Stomach (tissue), 9 donors: Measurements from ENCODE around the gene SIAH2. TPM values are rescaled to one million over a fixed set of nuclear protein-coding genes. Genes with fewer than 3 reads are reported as not detected.

Source experiments
- DNase-seq, 2 donors: peaks; one replicate each; pipeline versions ENCODE4 v3.0.0 to v3.0.0-alpha.2; 2013 to 2019
- H3K27ac ChIP-seq, 5 donors: fragments of 200-600 bp in 4 of 5; sonication (generic) in 4 of 5; one replicate each; pipeline ENCODE4 v1.5.1; 2013 to 2019; ENCODE audit warnings: mild to moderate bottlenecking in 1 of 5, moderate library complexity in 1 of 5
- H3K27me3 ChIP-seq, 3 donors: fragments of 200-600 bp; sonication (generic); one replicate each; pipeline ENCODE4 v1.5.1; 2017 to 2019; ENCODE audit warnings: mixed run types in 1 of 3
- H3K36me3 ChIP-seq, 4 donors: fragments of 200-600 bp; sonication (generic); 1 replicate in 3 of 4; 2 replicates in 1 of 4; pipeline ENCODE4 v1.5.1; 2016 to 2019
- H3K4me1 ChIP-seq, 4 donors: fragments of 200-600 bp; sonication (generic); one replicate each; pipeline ENCODE4 v1.5.1; 2016 to 2019
- H3K4me3 ChIP-seq, 4 donors: fragments of 200-600 bp; sonication (generic) in 3 of 4; one replicate each; pipeline ENCODE4 v1.5.1; 2016 to 2019; ENCODE audit warnings: mild to moderate bottlenecking in 1 of 4
- H3K9me3 ChIP-seq, 4 donors: fragments of 200-600 bp; sonication (generic); one replicate each; pipeline ENCODE4 v1.5.1; 2016 to 2019
- CTCF ChIP-seq, 7 experiments: fragments of 450-650 bp in 4 of 7; fragments of 200-600 bp in 3 of 7; sonication (generic) in 3 of 7; IDR thresholded peaks; one replicate each; pipeline ENCODE4 v1.5.1; 2016 to 2019; ENCODE audit warnings: antibody characterized with exemption in 7 of 7, control low read depth in 2 of 7, mild to moderate bottlenecking in 1 of 7
- EP300 ChIP-seq: sonication (generic); formaldehyde crosslinking; IDR thresholded peaks from one replicate; pipeline ENCODE4 v1.6.1; 2017; ENCODE audit warnings: antibody characterized with exemption
- POLR2A ChIP-seq, 4 donors: fragments of 450-650 bp; IDR thresholded peaks; one replicate each; pipeline ENCODE4 v1.6.1; 2016; ENCODE audit warnings: antibody characterized with exemption in 4 of 4, control low read depth in 2 of 4, mild to moderate bottlenecking in 1 of 4, moderate library complexity in 1 of 4
- POLR2AphosphoS5 ChIP-seq, 3 donors: sonication (generic); formaldehyde crosslinking; IDR thresholded peaks; one replicate each; pipeline ENCODE4 v1.6.1; 2016; ENCODE audit warnings: antibody characterized with exemption in 3 of 3
- WGBS, 5 donors: extraction: QIAGEN DNeasy Blood & Tissue Kit in 3 of 5; methylation state at CpG; one replicate each; pipeline versions ENCODE4 v1.1.5 to v1.1.7; 2013 to 2018; 5-methylcytosine and 5-hydroxymethylcytosine counted together
- intact Hi-C: fragments of 100-400 bp; cut with DNase I; formaldehyde crosslinking; loops from one replicate; pipeline ENCODE4 v1.15.1; 2023; ENCODE audit warnings: low total_unique reads
- polyA plus RNA-seq, 3 donors: library from polyadenylated mRNA; stranded (reverse); fragments of 200-250 nt; gene quantifications; one replicate each; pipeline ENCODE4 v1.2.3, GENCODE V29; 2013
- total RNA-seq, 5 donors: library from RNA; depleted of rRNA; stranded (reverse); fragments of >200 nt; gene quantifications; one replicate each; pipeline versions ENCODE4 v1.1.0 to v1.2.3, GENCODE V29; 2014 to 2016
- donor health status: healthy with polysubstance abuse.
- donor health status: Bipolar disorder and iron deficiency.
- donor health status: healthy.

SIAH2 gene
- total and polyA plus RNA-seq, 8 donors = 13.8 to 36.6 (median 17.9) TPM

GRCh38 chr3:150787741-150788370 lies 24.9 kb upstream of the SIAH2 start:
- 4 to 8% (median 6%) methylated on average over 10 of the region's 10 CpGs for WGBS, 5 donors
- intact Hi-C loops = loop anchor here (10.0 kb wide), 1 partner anchor 357 kb away; no protein-coding TSS in a partner anchor
- peak in 1 of 3 donors; percentile 55 for TF ChIP-seq POLR2AphosphoS5 (IDR thresholded peaks at IDR 0.05)
- TF ChIP-seq POLR2A (IDR thresholded peaks at IDR 0.05) = no peak
- TF ChIP-seq CTCF (IDR thresholded peaks at IDR 0.05) = peak in 5 of 7 experiments; percentile 79 to 86 (median 86)
- no peak for TF ChIP-seq EP300
- DNase-seq = peak; percentile 88 to 92
- H3K27me3 ChIP-seq = no peaks in the 10 kb centered on the region
- no peaks in the 10 kb centered on the region for H3K36me3 ChIP-seq
- H3K4me1 ChIP-seq = peaks cover 0 to 8% (median 3%) of the 10 kb centered on the region in 4 donors
- H3K4me3 ChIP-seq = no peak overlapping the region
- H3K27ac ChIP-seq = no peak overlapping the region
- H3K9me3 ChIP-seq = peaks cover 0 to 4% (median 0%) of the 10 kb centered on the region in 4 donors

GRCh38 chr3:150786791-150787190 lies 23.8 kb upstream of the SIAH2 start:
- intact Hi-C loops = loop anchor here (10.0 kb wide), 1 partner anchor 358 kb away; no protein-coding TSS in a partner anchor
- no peak overlapping the region for H3K27ac ChIP-seq
- H3K4me1 ChIP-seq = peaks cover 0 to 8% (median 3%) of the 10 kb centered on the region in 4 donors
- no peaks in the 10 kb centered on the region for H3K27me3 ChIP-seq
- no peaks in the 10 kb centered on the region for H3K36me3 ChIP-seq
- H3K9me3 ChIP-seq = peaks cover 0 to 4% (median 0%) of the 10 kb centered on the region in 4 donors
- peak in 1 of 2 donors; percentile 54 for DNase-seq
- no peak overlapping the region for H3K4me3 ChIP-seq
- TF ChIP-seq EP300 = no peak
- TF ChIP-seq POLR2AphosphoS5 (IDR thresholded peaks at IDR 0.05) = no peak
- TF ChIP-seq CTCF (IDR thresholded peaks at IDR 0.05) = no peak
- no peak for TF ChIP-seq POLR2A (IDR thresholded peaks at IDR 0.05)

DNA sequence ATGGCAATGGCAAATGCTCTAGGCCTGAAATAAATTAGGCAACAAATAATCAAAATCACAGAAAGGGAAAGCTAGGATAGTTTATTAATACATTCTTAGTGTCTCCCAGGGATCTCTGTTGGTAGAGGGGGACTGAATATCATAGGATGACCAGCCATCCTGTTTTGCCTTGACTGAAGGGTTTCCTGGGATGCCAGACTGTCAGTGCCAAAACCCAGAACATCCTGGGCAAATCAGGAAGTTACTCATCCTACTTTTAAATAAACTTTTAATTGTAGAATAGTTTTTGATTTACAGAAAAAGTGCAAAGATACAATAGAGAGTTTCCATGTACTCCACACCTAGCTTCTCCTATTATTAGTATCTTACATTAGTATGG lies 21.8 kb upstream of the SIAH2 start:
- Histone ChIP-seq H3K4me1 (peaks cover 0 to 8% (median 3%) of the 10 kb centered on the region in 4 donors), H3K27me3 (no peaks in the 10 kb centered on the region), H3K36me3 (no peaks in the 10 kb centered on the region), H3K4me3 (no peak overlapping the region), H3K9me3 (no peaks in the 10 kb centered on the region), H3K27ac (no peak overlapping the region)
- DNase-seq = no peak
- intact Hi-C loops = loop anchor here (10.0 kb wide), 1 partner anchor 360 kb away; no protein-coding TSS in a partner anchor
- TF ChIP-seq POLR2AphosphoS5 (IDR thresholded peaks at IDR 0.05) (no peak), CTCF (IDR thresholded peaks at IDR 0.05) (no peak), EP300 (no peak), POLR2A (IDR thresholded peaks at IDR 0.05) (no peak)

DNA sequence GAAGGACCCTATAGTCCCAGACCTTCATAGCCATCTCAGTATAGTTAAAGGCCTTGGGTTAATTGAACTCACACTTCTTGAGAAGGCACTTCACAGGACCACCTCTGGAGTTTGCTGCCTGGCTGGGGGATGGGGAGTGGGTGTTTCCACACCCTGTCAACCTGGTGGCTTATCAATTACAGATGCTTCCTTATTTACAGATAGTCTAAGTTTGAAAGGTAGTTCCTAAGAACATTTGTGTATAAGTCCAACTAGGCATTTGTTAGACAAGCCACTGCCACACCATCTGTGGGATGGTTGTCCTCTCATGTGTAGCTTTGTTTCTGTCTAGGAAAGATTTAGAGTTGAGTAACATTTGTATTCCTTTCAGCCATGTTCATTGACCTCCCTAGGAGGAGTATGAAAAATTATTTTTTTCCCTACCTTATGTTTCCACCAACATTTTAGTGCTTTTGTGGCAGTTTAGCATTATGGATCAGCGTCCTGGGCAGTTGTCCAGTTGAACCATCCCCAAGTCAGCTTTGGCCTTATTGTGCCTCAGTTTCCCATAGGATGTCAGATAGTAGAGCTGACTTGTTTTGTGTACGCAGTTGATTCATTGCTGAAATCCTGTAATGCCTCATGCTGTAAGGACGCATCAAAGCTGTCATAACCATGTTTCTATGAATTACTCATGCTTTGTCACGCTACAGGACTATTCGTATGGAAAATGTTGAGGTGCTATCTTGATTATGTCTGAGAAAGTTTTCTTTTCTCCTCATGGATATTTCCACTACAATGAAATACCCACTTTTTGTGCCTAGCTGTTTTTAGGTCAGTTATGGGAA lies 21.2 kb upstream of the SIAH2 start:
- Histone ChIP-seq H3K27ac (no peak overlapping the region), H3K27me3 (no peaks in the 10 kb centered on the region), H3K4me3 (no peak overlapping the region), H3K36me3 (no peaks in the 10 kb centered on the region), H3K4me1 (peaks cover 0 to 8% (median 3%) of the 10 kb centered on the region in 4 donors), H3K9me3 (no peaks in the 10 kb centered on the region)
- DNase-seq = no peak
- intact Hi-C loops = loop anchor here (10.0 kb wide), 1 partner anchor 361 kb away; no protein-coding TSS in a partner anchor
- TF ChIP-seq EP300 = no peak
- no peak for TF ChIP-seq CTCF (IDR thresholded peaks at IDR 0.05)
- TF ChIP-seq POLR2AphosphoS5 (IDR thresholded peaks at IDR 0.05) = no peak
- no peak for TF ChIP-seq POLR2A (IDR thresholded peaks at IDR 0.05)
- 79 to 92% (median 88%) methylated on average over 5 of the region's 5 CpGs for WGBS, 5 donors
